Skin of body (tissue), 2 donors: Measurements from ENCODE around the gene IMMT. TPM values are rescaled to one million over a fixed set of nuclear protein-coding genes. Genes with fewer than 3 reads are reported as not detected.

Experiments used
- DNase-seq: peaks from one replicate; lab custom pipeline; 2025; lab: John Stamatoyannopoulos, UW
- total RNA-seq: library from RNA; depleted of rRNA; stranded (reverse); fragments of >200 nt; gene quantifications from one replicate; pipeline ENCODE4 v1.2.3, GENCODE V29; 2014

Gene IMMT
- total RNA-seq, 1 donor from 2014 or later, result 40.6 TPM

DNA sequence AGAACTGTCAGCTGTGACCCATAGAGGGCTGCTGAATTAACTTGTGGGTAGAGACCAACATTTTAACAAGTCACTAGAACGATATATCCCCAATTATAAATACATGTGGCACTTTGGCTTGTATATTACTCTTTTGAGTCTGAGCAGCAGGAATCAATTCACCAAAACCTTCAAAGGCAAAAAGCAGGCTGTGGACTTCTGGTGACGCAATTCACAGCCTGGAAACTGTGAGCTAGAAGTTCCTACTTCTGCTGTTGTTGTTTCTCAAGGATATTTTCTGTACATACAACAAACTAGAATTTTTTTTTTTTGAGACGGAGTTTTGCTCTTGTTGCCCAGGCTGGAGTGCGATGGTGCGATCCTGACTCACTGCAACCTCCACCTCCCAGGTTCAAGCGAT, 52.0 kb downstream of the IMMT start:
- DNase-seq, result no peak

DNA sequence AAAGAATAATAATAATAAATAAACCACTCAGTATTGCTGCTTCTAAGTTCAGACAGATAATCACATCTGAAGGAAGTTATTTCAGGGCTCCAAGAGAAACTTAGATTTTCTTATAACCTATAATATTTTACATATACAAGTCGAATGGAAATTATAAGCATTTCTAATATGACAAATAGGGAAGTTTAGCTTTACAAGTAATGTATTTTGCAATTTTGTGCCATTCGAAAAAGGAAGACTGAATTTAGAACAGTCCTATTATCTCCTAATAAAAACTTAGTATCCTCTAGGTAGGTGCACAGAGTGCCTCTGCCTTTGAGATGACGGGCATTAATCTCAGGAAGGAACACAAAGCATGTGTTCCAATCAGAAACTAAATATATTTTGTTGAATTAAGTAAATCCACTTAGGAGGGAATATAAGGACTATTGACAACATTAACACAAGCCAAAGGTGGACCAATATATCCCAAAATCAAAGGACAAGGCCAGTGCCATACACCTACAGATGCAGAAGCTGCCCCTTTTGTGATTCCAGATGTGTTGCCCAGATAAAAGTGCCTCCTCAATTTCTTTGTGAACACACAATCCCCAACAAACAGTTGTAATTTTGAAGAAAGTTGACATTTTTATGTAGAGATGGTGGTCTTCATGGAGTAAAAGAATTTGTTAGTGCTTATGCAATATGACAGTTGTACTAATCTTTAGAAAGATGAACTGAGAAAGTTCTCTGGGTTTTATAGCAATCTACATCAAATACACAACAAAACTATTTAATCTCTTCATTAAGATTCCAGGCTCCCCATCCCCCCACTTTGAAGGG, 52.6 kb downstream of the IMMT start:
- DNase-seq, result no peak

DNA sequence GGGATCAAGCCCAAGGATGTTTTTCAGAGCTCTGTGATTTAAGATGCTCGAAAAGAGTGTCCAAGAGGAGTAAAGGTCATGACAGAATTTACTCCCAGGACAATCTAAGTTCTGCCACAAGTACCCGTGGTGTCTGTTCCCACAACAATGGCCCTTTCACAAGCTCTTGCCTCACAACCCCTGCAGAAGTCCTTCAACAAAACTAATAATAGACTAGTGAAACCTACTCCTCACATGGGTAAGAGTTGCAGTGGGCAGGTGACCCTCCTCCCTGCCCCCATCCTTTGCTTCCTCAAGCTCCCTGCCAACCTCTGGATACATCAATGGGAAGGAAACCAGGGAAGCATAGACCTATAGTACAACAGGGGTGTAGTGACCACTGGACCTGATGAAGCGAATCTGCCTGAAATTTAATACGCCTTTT, 54.3 kb downstream of the IMMT start:
- DNase-seq, result no peak

DNA sequence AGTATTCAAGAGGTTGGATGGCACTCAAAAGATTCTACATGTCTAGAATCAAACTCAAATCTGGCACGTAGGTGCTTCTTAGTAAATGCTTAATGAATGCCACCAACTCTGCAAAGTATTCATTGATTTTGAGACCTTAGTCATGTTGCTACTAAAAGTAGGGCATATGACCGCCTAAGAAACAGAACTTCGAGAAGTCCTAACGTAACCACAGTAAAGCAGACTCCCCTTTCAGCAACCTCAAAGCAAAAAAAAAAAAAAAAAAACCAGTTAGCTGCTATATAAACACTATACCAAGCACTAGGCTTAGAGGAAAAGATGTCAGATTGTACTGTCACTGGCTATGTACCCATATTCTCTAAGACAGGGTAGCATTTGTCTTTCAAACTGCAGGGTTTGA, 55.3 kb downstream of the IMMT start:
- DNase-seq, result no peak

DNA sequence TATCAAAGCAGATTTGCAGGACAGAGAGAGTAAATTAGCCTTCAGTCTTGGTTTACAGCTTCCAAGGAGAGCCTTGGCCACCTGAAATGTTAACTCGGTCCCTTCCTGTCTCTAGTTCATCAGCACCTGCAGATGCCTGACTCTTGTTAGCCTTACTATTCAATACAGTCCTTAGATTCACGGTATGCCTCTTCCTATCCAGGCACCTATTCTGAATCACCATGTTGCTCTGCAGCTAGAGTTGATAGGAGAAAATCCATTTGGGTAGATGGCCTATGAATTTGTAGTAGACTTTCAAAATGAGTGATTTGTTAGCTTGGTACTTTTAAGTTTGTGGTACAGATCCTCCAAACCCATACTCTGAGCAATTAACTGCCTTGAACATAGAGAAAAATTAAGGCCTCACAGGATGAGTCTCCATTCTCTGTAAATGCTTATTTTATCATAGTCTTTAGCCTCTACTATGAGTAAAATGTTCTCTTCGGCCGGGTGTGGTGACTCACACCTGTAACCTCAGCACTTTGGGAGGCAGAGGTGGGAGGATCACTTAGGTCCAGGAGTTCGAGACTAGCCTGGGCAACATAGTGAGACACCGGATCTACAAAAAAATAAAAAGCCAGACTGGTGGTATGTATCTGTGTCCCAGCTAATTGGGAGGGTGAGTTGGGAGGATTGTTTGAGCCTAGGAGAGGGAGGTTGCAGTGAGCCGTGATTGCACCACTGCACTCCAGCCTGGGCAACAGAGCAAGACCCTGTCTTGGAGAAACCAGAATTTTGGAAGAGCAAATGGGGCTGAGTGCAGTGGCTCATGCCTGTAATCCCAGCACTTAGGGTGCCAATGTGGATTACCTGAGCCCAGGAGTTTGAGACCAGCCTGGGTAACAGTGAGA, 56.3 kb downstream of the IMMT start:
- no peak for DNase-seq

DNA sequence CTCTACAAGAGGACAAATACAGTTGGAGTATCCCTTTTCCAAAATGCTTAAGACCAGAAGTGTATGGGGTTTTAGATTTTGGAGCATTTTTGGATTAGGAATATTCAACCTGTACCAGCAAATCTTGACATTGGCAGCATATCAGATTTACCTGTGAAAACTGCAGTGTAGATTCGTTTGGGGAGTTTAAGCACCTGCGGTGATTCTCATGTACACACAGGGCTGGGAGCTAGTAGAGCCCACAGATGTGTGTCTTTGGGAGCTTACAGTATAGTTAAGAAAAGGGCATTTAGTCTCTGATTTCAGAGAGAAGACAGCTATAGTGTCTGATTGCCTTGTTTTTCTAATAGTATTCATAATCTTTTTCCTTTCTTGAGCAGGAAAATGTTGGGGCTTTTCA, 59.1 kb downstream of the IMMT start:
- DNase-seq, result no peak

DNA sequence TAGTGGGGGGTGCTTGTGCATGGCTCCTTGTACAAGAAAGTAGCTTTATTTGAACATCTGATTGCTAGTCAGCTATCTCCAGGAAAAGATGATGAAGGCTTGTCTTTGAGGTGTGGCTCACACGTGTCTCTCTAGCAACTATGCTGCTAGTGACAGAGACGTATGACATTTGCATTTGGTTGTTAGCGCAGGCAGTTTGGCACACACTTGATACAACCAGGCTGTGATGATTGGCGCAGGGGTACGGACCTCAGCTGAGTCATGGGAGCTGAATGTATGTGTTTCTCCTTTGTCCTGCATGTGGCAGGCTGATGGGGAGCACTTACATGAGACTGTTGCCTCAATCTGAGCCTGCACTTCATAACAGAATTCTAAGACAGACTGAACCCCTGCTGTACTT, 59.6 kb downstream of the IMMT start:
- DNase-seq, result no peak

DNA sequence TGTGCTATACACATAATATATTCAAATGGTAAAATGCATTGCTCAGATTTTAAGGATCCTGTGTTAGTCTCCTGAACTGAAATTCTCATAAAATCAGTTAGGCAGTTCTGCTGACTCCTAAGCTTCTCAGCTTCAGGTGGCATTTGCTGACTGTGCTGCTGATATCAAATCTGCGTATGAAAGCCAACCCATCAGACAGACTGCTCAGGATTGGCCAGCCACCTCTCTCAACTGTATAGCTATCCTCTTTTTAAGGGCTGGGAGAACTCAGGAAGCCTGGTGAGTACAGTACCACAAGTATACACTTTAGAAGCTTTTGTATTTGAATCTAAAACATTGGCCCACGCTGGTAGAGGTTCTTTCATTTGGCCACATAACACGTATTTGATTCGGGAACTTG, 60.6 kb downstream of the IMMT start:
- DNase-seq, result no peak

DNA sequence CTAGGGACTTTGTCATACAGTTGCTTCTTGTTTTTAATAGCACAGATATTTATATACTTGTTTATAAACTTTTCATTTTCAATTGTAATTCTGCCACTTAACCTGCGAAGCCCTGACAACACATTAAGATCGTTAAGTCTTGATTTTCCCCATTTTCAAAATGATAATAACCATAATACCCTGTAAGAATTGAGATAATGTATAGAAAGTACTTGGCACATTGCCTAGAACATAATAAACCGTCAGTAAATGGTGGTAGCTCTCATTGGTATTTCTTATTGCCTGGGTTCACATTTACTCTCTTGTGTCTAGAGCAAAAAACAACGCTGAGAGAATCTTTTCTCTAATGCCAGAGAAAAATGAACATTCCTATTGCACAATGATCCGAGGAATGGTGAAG, 70.6 kb downstream of the IMMT start:
- DNase-seq, result no peak

DNA sequence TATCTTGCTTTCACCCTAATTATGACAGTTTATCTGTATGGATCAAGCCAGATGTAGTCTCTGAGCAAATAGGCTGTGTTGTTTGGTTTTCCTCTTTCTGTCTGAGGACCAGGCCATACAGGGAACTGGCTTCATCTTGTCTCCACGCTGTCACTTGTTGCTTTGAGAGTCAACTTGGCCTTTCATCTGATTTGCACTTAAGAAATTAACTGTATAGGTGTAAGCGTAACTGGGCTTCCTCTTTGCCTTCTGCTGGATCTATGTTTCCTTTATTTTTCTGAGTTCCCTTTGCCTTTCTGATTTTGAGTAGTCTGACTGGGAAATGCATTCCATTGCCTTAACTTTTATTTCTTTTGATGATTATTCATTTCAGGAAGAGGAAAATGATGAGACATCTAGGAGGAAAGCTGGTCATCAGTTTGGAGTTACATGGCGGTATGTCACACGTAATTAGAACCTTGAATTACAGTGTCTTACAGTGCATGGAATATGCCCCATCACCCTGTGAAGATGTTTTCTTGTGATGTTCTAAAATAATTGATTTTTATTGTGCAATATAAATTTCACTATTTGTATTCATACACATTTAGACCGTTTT, 71.8 kb downstream of the IMMT start:
- DNase-seq, result no peak

DNA sequence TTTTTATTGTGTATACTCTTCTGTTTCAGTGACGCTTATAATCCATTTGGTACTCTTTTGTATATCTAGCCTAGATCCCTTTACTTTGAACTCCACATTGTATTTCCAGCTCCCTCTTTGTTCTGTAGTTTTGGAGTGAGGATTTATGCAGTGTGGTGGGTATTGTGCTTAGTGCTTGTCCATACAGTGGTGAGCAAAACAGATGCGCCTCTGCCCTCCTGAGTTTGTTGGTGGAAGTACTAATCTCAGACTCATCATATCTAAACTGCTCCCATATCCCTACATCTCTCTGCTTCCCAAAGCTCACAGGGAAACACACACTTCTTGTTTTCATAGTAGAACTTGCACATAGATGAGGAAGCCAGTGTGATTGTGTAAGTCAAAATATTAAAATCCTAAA, 77.1 kb downstream of the IMMT start:
- DNase-seq, result no peak

DNA sequence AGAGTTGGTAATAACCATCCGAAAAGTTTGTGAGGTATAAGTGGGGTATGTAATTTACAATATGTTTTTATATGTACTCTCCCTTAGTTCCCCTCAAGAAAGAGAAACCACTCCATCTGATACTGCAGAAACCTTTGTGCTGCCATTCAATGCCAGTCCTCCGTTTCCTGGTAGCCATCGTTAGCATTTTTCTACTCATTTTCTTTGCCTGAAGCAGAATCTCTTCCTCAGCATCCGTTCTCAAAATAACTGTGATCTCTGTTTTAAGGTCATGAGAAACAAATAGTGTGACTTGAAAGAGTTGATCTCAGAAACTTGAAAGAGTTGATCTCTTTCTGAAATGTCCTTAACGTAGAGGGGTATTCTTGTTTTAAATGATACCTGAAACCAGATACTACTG, 88.2 kb downstream of the IMMT start:
- no peak for DNase-seq

DNA sequence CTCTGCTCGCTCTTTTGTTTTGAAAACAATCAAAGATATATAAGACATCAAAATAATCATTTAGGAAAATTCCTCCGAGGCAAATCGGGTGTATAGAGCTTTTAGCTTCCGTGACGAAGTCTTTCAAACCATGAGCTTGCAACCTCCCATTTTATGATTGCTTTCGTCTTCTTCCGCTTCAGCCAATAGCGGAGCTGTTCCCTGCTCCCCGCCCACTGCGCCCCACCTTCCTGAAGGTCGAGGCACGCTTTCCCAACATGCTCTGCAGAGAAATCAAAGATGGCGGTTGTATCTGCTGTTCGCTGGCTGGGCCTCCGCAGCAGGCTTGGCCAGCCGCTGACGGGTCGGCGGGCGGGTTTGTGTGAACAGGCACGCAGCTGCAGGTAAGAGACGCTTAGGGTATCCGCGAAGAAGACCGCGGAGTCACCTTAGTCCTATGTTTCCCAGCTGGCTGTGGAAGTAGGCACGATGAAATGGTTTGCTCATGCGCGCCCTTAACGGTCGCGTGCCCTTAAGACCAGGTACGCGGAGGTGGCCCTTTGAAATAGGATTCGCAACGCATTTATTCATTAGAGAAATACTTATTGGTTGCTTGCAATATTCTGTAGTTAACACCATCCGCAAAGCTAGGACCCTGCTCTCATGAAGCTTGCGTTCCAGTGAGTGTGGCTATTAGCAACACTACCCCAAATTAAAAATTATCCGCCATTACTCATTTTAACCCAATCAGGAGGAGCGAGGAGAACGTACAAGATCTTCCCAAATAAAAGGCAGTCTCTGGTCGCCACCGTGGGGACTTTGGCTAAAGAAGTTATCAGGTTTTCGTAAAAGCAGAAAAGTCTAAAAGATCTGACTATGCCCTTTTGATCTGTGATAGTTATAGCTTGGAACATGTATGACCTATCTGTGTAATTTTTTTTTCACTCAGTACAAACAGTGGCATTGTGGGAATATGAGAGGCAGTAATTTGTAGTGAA, 89.0 kb downstream of the IMMT start, which contains the start of gene PTCD3:
Gene PTCD3, plus strand, starts transcription at position 267 of the 977 bp plus-strand sequence. Its CDS starts 13 bp downstream, at position 280.
- peak; percentile 98 for DNase-seq

DNA sequence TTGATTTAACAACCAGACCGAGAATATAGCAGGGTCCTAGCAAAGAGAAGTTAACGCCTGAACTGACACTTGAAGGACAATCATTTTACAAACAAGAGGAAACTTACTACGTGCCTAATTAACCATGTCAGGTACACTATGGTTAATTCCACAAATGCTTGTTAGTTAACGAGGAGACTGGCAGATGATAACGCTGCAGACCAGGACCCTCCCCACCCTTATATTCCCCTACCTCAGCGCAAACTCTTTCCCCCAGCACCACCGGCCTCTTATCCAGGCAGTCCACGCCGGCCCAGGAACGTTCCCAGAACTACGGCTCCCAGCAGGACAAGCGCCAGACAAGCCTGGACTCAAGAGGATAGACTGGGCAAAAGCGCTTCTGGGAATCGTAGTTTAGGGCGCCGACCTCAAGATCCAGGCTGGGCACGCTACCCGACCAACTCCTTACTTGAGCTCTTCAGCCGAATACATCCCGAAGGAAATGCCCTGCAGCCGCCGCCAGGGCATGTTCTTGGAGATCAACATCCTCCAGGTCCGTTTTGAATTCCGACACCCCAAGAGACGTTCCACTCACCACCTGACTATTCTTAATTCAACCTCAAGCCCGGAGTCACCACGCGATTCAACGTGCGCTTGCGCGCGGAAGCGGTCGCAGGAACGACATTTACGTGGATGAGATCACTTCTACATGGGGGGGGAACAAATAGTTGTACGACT, 89.9 kb downstream of the IMMT start, which contains the start of gene POLR1A:
Gene POLR1A, minus strand, starts transcription at position 635 of the 717 bp plus-strand sequence. Its CDS starts 110 bp downstream, at position 525.
- peak; percentile 94 for DNase-seq

DNA sequence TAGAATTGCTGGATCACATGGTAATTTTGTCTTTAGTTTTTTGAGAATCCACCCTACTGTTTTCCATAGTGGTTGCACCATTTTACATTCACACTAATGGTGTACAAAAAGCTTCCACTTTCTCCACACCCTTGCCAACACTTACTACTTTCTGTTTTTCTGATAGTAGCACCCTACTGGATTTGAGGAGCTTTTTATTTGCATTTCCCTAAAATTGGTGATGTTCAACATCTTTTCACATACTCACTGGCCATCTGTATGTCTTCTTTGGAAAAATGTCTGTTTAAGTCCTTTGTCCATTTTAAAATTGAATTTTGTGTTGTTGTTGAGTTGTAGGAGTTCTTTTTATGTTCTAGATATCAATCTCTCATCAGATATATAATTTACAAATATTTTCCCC, 93.1 kb downstream of the IMMT start:
- DNase-seq, result no peak

DNA sequence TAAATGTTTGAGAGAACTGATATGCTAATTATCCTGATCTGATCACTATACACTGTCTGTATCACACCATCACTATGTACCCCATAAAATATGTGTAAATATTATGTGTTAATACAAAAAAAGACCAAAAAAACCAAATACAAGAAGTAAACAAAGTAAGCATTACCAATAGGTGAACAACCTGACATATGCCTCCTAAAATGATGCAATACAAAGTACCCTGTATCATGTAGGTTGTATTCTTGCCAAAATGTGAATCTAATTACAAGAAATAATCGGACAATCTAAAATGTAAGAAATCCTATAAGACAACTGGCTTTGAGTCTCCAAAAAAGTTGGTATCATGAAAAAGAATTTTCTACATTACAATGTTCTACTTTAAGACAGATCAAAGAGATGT, 97.3 kb downstream of the IMMT start:
- no peak for DNase-seq

DNA sequence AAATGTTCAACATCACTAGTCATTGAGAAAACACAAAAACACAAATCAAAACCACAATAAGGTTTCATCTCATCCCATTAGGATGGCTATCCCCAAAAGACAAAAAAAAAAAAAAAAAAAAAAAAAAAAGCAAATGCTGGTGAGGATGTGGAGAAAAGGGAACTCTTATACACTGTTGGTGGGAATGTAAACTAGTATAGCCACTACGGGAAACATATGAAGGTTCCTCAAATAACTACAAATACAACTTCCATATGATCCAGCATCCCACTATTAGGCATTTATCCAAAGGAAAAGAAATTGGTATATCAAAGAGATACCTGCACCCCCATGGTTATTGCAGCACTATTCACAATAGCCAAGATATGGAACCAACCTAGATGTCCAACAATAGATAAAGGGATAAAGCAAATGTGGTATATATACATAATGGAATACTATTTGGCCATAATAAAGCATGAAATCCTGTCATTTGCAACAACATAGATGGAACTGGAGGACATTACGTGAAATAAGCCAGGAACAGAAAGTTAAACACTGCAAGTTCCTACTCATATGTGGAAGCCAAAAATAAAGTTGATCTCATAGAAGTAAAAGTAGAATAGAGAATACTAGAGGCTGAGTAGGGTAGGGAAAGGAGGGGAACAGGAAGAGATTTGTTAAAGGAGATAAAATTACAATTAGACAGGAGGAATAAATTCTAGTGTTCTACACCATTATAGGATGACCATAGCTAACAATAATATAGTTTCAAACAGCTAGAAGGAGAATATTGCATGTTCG, 98.0 kb downstream of the IMMT start:
- DNase-seq, result no peak

DNA sequence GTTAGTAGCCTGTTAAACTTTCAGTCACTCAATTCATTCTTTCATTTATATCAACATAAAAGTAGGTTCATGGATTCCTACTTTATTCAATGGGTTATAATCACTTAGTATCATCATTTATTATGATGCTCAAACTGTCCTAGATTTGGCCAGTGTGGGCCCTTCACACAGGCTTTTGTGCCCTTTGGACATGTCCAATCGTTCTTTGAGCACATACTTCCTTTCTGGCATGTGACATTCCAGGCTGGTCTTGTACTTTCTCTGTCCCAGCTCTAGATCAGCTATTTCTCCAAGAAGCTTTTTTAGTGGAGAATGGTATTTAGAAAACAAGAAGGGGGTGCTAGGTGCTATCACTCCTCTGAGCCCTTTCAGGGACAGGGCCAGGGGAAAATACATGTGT, 101.0 kb downstream of the IMMT start:
- no peak for DNase-seq
